Heart right ventricle (tissue), 16 donors: ENCODE measurements around the gene GIPR. TPM values are rescaled to one million over a fixed set of nuclear protein-coding genes. Genes with fewer than 3 reads are reported as not detected.
A peak's percentile ranks its signal among the peaks of the same experiment; 100 is the strongest.
"Not testable (repeated sequence)": the region's sequence is repeated elsewhere in the genome, so short reads cannot be mapped to it uniquely, and the experiment has no call there.

Experiments used
- ATAC-seq, 8 donors: fragments of 200-7000 bp; cut with Tn5 transposase; one replicate each; pipeline ENCODE4 v1.9.1; 2020; ENCODE audit warnings: mild to moderate bottlenecking in 8 of 8, moderate library complexity in 8 of 8, moderate number of reproducible peaks in 1 of 8
- DNase-seq, 2 donors: peaks; one replicate each; pipeline ENCODE4 v3.0.0-alpha.2; 2020
- H3K27ac ChIP-seq, 10 donors: fragments of 200-600 bp; sonication (generic) in 2 of 10; one replicate each; pipeline versions ENCODE4 v1.5.0 to v1.8.0; 2020 to 2022; ENCODE audit warnings: mild to moderate bottlenecking in 3 of 10
- H3K27me3 ChIP-seq, 7 donors: fragments of 200-600 bp; one replicate each; pipeline ENCODE4 v1.8.0; 2021 to 2022; ENCODE audit warnings: mild to moderate bottlenecking in 2 of 7
- H3K36me3 ChIP-seq, 9 donors: fragments of 200-600 bp; sonication (generic) in 1 of 9; one replicate each; pipeline versions ENCODE4 v1.5.0 to v1.8.0; 2020 to 2022; ENCODE audit warnings: mild to moderate bottlenecking in 2 of 9
- H3K4me1 ChIP-seq, 9 donors: fragments of 200-600 bp; sonication (generic) in 1 of 9; one replicate each; pipeline versions ENCODE4 v1.5.0 to v1.8.0; 2020 to 2022; ENCODE audit warnings: mild to moderate bottlenecking in 4 of 9
- H3K4me3 ChIP-seq, 10 donors: fragments of 200-600 bp; sonication (generic) in 2 of 10; one replicate each; pipeline versions ENCODE4 v1.5.0 to v1.8.0; 2020 to 2022; ENCODE audit warnings: mild to moderate bottlenecking in 7 of 10, moderate library complexity in 2 of 10
- H3K9me3 ChIP-seq, 11 donors: fragments of 200-600 bp in 10 of 11; sonication (generic) in 2 of 11; one replicate each; pipeline versions ENCODE4 v1.5.0 to v1.8.0; 2013 to 2022; ENCODE audit warnings: mild to moderate bottlenecking in 2 of 11, control low read depth in 1 of 11, moderate library complexity in 1 of 11
- WGBS, 2 donors: extraction: QIAGEN DNeasy Blood & Tissue Kit; methylation state at CpG; one replicate each; pipeline ENCODE4 v1.1.7; 2013; ENCODE audit warnings: inconsistent platforms in 1 of 2; 5-methylcytosine and 5-hydroxymethylcytosine counted together
- intact Hi-C, 10 donors: fragments of 100-400 bp; cut with DNase I; formaldehyde crosslinking; loops; one replicate each; pipeline versions ENCODE4 v1.11.1 to v1.14.2; 2022
- polyA plus RNA-seq, 2 donors: library from polyadenylated mRNA; stranded (reverse); fragments of 200-250 nt; gene quantifications; one replicate each; pipeline ENCODE4 v1.2.3, GENCODE V29; 2013
- total RNA-seq, 10 donors: library from RNA; stranded (reverse); fragmentation: NEBNext Ultra II Directional in 3 of 10; extraction: Animal tissue kit (Norgen Biotek cat#: 25700) in 3 of 10; gene quantifications; one replicate each; pipeline versions ENCODE4 v1.2.1 to v1.2.4, GENCODE V29; 2021 to 2023
- TF ChIP-seq, protein P1 (sequence below), 9 donors: fragments of 200-600 bp; sonication (generic) in 2 of 9; IDR thresholded peaks; one replicate each; pipeline versions ENCODE4 v1.5.0 to v1.8.0; 2021 to 2022; ENCODE audit warnings: antibody characterized with exemption in 9 of 9, mild to moderate bottlenecking in 5 of 9, moderate library complexity in 1 of 9
- donor health status: Arrhythmogenic right ventricular cardiomyopathy.
- donor health status: ischemic (EF 13 %, LVEDD 7.1; RV severe dilation, severe dysfunction).
- donor health status: healthy with polysubstance abuse.
- donor health status: DM: no; HTN: yes; CAD: no.
- donor health status: DM: no; HTN: no; CAD: no.
- donor health status: ischemic (EF 25% LVEDD 6.9; RV normal size, moderate dysfunction).
- donor health status: ischemic (EF 25% LVEDD 5.7; RV mildly dilated, moderate dysfunction).
- donor health status: healthy.
- donor health status: DM: yes; HTN: yes; CAD: no.
- donor health status: Ischemic cardiomyopathy.
- donor health status: ischemic (EF 35%, LVEDD 5.7; RV mildly dilated, moderate dysfunction).
- donor health status: nonischemic (EF 11% LVEDD 7.7; RV severe dilation, severe dysfunction).
- donor health status: DM: yes; HTN: yes; CAD: no.
- donor health status: PGD.
- donor health status: ischemic (EF 29% LVEDD 5.4; RV normal size, mild dysfunction).
- donor health status: nonischemic (EF 23%, LVEDD 6.1; RV moderate dilation, normal function).

Gene GIPR
- total and polyA plus RNA-seq, 12 donors, result 2.4 to 16.6 (median 4.4) TPM

DNA sequence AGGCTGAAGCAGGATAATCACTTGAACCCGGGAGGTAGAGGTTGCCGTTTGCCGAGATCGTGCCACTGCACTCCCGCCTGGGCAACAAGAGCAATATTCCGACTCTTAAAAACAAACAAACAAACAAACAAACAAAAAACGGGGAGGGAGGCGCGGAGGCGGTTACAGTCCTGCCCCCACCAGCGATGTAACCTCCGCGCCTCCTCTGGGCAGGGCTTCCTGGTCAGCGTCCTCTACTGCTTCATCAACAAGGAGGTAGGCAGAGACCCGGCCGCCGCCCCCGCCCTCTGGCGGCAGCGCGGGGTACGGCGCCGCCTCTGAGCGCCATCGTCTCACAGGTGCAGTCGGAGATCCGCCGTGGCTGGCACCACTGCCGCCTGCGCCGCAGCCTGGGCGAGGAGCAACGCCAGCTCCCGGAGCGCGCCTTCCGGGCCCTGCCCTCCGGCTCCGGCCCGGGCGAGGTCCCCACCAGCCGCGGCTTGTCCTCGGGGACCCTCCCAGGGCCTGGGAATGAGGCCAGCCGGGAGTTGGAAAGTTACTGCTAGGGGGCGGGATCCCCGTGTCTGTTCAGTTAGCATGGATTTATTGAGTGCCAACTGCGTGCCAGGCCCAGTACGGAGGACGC is 13.5 kb downstream of the GIPR start:
- Histone ChIP-seq H3K27ac (peak overlapping the region in 9 of 10 donors; percentile 39 to 75 (median 70)), H3K36me3 (peaks cover 0 to 32% (median 9%) of the 10 kb centered on the region in 9 donors), H3K4me1 (peaks cover 0 to 28% (median 21%) of the 10 kb centered on the region in 9 donors), H3K9me3 (no peaks in the 10 kb centered on the region), H3K4me3 (peak overlapping the region in 9 of 10 donors; percentile 14 to 55 (median 49)), H3K27me3 (peaks cover 8 to 40% (median 26%) of the 10 kb centered on the region in 7 donors)
- TF ChIP-seq, protein P1, sequence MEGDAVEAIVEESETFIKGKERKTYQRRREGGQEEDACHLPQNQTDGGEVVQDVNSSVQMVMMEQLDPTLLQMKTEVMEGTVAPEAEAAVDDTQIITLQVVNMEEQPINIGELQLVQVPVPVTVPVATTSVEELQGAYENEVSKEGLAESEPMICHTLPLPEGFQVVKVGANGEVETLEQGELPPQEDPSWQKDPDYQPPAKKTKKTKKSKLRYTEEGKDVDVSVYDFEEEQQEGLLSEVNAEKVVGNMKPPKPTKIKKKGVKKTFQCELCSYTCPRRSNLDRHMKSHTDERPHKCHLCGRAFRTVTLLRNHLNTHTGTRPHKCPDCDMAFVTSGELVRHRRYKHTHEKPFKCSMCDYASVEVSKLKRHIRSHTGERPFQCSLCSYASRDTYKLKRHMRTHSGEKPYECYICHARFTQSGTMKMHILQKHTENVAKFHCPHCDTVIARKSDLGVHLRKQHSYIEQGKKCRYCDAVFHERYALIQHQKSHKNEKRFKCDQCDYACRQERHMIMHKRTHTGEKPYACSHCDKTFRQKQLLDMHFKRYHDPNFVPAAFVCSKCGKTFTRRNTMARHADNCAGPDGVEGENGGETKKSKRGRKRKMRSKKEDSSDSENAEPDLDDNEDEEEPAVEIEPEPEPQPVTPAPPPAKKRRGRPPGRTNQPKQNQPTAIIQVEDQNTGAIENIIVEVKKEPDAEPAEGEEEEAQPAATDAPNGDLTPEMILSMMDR (IDR thresholded peaks at IDR 0.05), result peak; percentile 90 to 99 (median 96)
- WGBS, 2 donors, result 1 to 2% methylated on average over 45 to 51 of the region's 51 CpGs
- DNase-seq, result peak; percentile 68 to 84
- intact Hi-C loops, result no loop called here
- ATAC-seq, result peak; percentile 81 to 90 (median 88)

DNA sequence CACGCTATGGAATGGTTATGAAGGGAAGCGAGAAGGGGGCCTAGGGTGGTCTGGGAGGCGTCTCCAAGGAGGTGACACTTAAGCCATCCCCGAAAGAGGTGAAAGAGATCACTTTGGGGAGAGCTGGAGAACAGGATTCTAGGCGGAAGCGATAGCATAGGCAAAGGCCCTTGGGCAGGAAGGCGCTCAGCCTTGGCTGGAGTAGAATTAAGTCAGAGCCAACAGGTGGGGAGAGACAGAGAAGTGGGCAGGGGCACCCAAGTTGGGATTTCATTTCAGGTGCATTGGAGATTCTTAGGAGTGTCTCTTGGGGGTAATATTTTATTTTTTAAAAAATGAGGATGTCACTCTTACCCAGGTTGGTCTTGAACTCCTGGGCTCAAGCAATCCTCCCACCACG is 14.1 kb downstream of the GIPR start:
- H3K4me1 ChIP-seq, result peaks cover 0 to 23% (median 17%) of the 10 kb centered on the region in 9 donors
- peak overlapping the region in 7 of 10 donors; percentile 59 to 75 (median 73) for H3K27ac ChIP-seq
- intact Hi-C loops, result no loop called here
- peak overlapping the region in 2 of 10 donors; percentile 45 to 52 for H3K4me3 ChIP-seq
- DNase-seq (no peak), ATAC-seq (peak in 1 of 8 donors; percentile 2)
- H3K9me3 ChIP-seq, result no peaks in the 10 kb centered on the region
- peaks cover 8 to 34% (median 20%) of the 10 kb centered on the region in 7 donors for H3K27me3 ChIP-seq
- TF ChIP-seq, protein P1 (IDR thresholded peaks at IDR 0.05), result no peak
- H3K36me3 ChIP-seq, result peaks cover 0 to 39% (median 15%) of the 10 kb centered on the region in 9 donors
- 76 to 78% methylated on average over 8 of the region's 8 CpGs for WGBS, 2 donors

DNA sequence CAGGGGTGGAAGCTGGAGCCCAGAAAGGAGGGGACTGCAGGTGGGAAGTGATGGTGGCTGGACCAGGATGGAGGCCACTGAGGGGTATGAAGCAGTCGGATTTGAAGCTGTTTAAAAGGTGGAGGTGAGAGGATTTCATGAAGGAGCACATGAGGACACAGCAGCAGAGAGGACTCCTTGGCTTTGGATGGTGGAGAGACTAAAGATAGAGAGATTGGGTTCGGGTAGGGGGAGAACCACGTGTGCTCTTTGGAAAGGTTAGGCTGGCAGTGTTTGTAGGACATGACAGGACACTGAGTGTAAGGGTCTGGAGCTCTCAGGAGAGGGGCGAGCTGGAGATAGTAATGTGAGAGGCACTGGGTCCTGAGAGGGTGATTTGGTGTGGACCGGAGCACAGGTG is 14.9 kb downstream of the GIPR start:
- Histone ChIP-seq H3K4me3 (no peak overlapping the region), H3K9me3 (no peaks in the 10 kb centered on the region), H3K36me3 (peaks cover 0 to 47% (median 23%) of the 10 kb centered on the region in 9 donors), H3K4me1 (peaks cover 0 to 15% (median 10%) of the 10 kb centered on the region in 9 donors), H3K27me3 (peaks cover 8 to 26% (median 14%) of the 10 kb centered on the region in 7 donors), H3K27ac (no peak overlapping the region)
- ATAC-seq, result no peak
- WGBS, 2 donors, result 59 to 64% methylated on average over 5 of the region's 5 CpGs
- no peak for DNase-seq
- intact Hi-C loops, result no loop called here
- TF ChIP-seq, protein P1 (IDR thresholded peaks at IDR 0.05), result no peak

DNA sequence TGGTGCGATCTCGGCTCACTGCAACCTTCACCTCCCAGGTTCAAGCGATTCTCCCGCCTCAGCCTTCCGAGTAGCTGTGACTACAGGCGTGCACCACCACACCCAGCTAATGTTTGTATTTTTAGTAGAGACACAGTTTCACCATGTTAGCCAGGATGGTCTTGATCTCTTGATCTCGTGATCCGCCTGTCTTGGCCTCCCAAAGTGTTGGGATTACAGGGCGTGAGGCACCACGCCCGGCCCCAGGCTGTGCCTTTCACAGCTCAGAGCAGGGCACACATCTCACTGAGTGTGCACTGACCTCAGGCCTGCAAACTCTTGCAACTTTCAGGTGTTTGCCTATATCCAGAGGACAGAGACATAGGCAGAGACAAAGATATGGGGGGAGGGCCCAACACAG is 17.0 kb downstream of the GIPR start:
- H3K27me3 ChIP-seq, ATAC-seq, H3K27ac ChIP-seq, DNase-seq, H3K4me3 ChIP-seq, intact Hi-C loops, H3K9me3 ChIP-seq: not testable (repeated sequence)
- 79 to 87% methylated on average over 11 of the region's 11 CpGs for WGBS, 2 donors
- Histone ChIP-seq H3K36me3 (peaks cover 0 to 64% (median 29%) of the 10 kb centered on the region in 9 donors), H3K4me1 (peaks cover 0 to 12% (median 10%) of the 10 kb centered on the region in 9 donors)

DNA sequence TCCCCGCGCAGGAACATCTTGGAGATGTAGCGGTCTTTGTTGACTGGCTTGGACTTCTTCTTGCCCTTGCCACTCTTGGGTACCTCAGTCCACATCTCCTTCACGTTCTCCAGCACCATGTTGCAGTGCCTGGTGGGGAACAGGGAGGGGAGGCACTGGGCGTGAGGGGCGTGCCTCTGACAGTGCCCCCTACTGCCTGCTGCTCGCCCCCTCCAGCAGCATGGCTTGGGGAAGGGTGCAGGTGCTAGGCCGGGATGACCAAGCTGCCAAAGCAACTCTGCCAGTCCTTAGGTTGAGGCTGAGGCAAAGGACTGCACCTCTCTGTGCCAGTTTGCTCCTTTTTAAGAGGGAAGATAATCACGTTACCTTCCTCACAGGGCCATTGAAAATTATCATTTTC is 19.6 kb downstream of the GIPR start:
- intact Hi-C loops, result no loop called here
- Histone ChIP-seq H3K27me3 (no peaks in the 10 kb centered on the region), H3K4me1 (peaks cover 0 to 11% (median 9%) of the 10 kb centered on the region in 9 donors), H3K36me3 (peaks cover 0 to 64% (median 29%) of the 10 kb centered on the region in 9 donors), H3K27ac (no peak overlapping the region), H3K9me3 (no peaks in the 10 kb centered on the region), H3K4me3 (no peak overlapping the region)
- TF ChIP-seq, protein P1 (IDR thresholded peaks at IDR 0.05), result no peak
- DNase-seq (no peak), ATAC-seq (no peak)
- WGBS, 2 donors, result 89 to 95% methylated on average over 9 of the region's 9 CpGs
